Measurements from ENCODE around the gene MALAT1. TPM values are rescaled to one million over a fixed set of nuclear protein-coding genes. Genes with fewer than 3 reads are reported as not detected.
A peak's percentile ranks its signal among the peaks of the same experiment; 100 is the strongest.

MALAT1 gene
- total RNA-seq, 4 donors from 2014 or later = 2,194 to 20,520 (median 8,164) TPM

DNA sequence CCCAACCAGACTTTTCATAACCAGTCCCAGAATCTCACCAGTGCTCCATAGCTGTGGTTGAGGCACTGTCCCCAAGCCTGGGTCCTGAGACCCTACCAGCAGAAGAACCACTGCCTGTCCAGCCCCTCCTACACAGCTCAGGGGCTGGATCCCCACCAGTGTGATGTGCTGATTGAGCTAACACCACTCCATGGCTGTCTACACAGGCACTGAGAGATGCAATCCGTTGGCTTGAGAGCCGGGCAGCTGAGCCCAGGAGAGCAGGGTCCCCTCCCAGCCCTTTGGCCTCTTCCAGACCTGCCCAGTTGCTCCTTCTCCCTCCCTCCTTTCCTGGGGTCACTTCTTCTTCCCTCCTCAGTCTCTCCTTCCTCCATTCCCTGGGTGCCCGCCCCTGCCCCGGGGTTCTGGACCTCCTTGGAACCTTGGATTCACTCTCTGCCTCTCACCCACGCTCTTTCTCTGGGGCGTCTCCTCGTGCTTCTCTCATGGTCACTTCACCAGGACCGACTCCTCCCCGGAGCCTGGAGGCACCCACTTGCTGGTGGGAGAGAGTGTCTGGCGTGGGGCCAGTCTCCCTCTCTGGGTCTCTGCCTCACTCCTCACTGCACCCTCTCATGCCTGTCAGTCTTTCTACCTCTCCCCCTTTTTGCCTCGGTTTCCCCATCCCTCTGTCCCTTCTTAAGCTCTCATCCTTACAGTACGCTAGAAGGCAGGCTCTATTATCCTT lies 25.3 kb downstream of the MALAT1 start:
- Histone ChIP-seq H3K9me3 (no peaks in the 10 kb centered on the region), H3K4me3 (peak overlapping the region; percentile 20 to 99), H3K27ac (peak overlapping the region; percentile 19 to 93 (median 89)), H3K4me1 (peaks cover 3 to 46% (median 14%) of the 10 kb centered on the region in 3 donors), H3K36me3 (peaks cover 0 to 33% of the 10 kb centered on the region in 2 donors), H3K27me3 (no peaks in the 10 kb centered on the region)
- ATAC-seq = peak; percentile 44
- TF ChIP-seq, protein P1, sequence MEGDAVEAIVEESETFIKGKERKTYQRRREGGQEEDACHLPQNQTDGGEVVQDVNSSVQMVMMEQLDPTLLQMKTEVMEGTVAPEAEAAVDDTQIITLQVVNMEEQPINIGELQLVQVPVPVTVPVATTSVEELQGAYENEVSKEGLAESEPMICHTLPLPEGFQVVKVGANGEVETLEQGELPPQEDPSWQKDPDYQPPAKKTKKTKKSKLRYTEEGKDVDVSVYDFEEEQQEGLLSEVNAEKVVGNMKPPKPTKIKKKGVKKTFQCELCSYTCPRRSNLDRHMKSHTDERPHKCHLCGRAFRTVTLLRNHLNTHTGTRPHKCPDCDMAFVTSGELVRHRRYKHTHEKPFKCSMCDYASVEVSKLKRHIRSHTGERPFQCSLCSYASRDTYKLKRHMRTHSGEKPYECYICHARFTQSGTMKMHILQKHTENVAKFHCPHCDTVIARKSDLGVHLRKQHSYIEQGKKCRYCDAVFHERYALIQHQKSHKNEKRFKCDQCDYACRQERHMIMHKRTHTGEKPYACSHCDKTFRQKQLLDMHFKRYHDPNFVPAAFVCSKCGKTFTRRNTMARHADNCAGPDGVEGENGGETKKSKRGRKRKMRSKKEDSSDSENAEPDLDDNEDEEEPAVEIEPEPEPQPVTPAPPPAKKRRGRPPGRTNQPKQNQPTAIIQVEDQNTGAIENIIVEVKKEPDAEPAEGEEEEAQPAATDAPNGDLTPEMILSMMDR (IDR thresholded peaks at IDR 0.05) = no peak
- TF ChIP-seq EP300 (IDR thresholded peaks at IDR 0.05) = no peak
- TF ChIP-seq POLR2AphosphoS5 (IDR thresholded peaks at IDR 0.05) = no peak
- TF ChIP-seq POLR2A (IDR thresholded peaks at IDR 0.05) = no peak
- 0 to 20% methylated on average over 1 to 12 of the region's 12 CpGs for WGBS, 2 donors (ENCODE audit: low coverage in 1 of 2)

DNA sequence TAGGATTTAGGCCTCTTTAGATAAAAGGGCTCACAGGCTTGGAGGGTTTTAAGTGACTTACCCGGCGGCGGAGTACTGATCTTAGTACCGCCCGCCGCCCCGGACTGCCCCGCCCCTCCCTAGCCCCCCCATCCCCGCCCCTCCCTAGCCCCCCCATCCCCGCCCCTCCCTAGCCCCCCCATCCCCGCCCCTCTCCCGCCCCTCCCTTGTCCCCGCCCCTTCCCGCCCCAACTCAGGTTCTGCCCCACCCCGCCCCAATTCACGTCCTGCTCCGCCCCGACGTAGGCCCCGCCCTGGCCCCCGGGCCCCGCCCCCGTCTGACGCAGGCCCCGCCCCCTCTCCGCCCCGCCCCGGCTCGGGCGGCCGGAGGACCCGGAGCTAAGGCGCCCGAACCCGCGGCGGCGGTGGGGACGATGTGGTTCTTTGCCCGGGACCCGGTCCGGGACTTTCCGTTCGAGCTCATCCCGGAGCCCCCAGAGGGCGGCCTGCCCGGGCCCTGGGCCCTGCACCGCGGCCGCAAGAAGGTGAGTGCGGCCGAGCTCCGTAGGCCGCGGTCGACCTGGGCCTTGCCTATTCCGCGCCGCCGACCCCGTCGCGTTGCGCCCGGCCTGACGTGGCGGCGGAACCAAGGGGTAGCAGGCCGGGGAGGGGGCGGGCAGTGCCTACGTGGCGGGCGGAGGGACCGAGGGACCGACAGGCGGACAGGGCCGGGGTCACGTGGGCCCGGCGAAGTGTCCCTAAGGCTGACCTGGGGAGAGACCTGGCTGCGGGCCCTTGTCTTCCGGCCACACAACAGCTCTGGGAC lies 26.1 kb downstream of the MALAT1 start, which contains the start of gene SCYL1:
Gene SCYL1 (plus strand): TSS at position 343 of the 805 bp plus-strand sequence. CDS start 71 bp downstream, at position 414.
- Histone ChIP-seq H3K4me1 (peaks cover 3 to 52% (median 14%) of the 10 kb centered on the region in 3 donors), H3K4me3 (peak within 1 kb of the TSS; percentile 85 to 99), H3K27me3 (no peaks in the 10 kb centered on the region), H3K9me3 (no peaks in the 10 kb centered on the region), H3K27ac (peak within 1 kb of the TSS; percentile 76 to 93 (median 91)), H3K36me3 (peaks cover 0 to 40% of the 10 kb centered on the region in 2 donors)
- TF ChIP-seq, protein P1 (IDR thresholded peaks at IDR 0.05) = no peak
- TF ChIP-seq POLR2AphosphoS5 (IDR thresholded peaks at IDR 0.05) (peak; percentile 75), POLR2A (IDR thresholded peaks at IDR 0.05) (peak; percentile 68 to 73)
- peak; percentile 85 for ATAC-seq
- 0 to 3% methylated on average over 4 of the region's 82 CpGs for WGBS, 2 donors (ENCODE audit: low coverage in 1 of 2)

DNA sequence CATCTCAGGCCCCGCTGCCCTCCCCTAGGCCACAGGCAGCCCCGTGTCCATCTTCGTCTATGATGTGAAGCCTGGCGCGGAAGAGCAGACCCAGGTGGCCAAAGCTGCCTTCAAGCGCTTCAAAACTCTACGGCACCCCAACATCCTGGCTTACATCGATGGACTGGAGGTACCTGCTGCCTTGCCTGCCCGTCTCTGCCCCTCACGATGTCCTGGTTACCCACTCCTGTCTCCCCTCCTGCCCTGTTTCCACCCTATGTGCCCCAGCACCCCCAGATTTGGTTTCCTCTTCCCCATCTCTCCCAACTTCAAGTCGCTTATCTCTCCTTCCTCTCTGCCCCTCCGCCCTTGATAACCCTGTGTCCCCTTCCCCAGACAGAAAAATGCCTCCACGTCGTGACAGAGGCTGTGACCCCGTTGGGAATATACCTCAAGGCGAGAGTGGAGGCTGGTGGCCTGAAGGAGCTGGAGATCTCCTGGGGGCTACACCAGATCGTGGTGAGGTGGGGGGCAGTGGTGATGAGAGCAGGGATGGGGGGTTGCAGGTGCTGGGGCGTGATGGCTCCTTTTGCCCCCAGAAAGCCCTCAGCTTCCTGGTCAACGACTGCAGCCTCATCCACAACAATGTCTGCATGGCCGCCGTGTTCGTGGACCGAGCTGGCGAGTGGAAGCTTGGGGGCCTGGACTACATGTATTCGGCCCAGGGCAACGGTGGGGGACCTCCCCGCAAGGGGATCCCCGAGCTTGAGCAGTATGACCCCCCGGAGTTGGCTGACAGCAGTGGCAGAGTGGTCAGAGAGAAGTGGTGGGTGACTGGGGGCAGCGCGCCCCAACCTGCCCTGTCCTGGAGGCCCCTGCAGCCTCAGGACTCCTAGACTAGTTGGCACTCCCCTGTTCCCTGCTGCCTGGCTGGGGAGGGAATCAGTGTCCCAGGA lies 27.0 kb downstream of the MALAT1 start:
- no peak for ATAC-seq
- TF ChIP-seq EP300 (IDR thresholded peaks at IDR 0.05) = no peak
- TF ChIP-seq POLR2AphosphoS5 (IDR thresholded peaks at IDR 0.05) = no peak
- TF ChIP-seq, protein P1 (IDR thresholded peaks at IDR 0.05) = no peak
- no peak for TF ChIP-seq POLR2A (IDR thresholded peaks at IDR 0.05)
- Histone ChIP-seq H3K4me3 (peak overlapping the region; percentile 85 to 99), H3K36me3 (peaks cover 0 to 49% of the 10 kb centered on the region in 2 donors), H3K27ac (peak overlapping the region; percentile 76 to 93 (median 91)), H3K27me3 (no peaks in the 10 kb centered on the region), H3K9me3 (no peaks in the 10 kb centered on the region), H3K4me1 (peaks cover 3 to 52% (median 14%) of the 10 kb centered on the region in 3 donors)
- 4 to 20% methylated on average over 9 to 11 of the region's 31 CpGs for WGBS, 2 donors (ENCODE audit: low coverage in 1 of 2)

DNA sequence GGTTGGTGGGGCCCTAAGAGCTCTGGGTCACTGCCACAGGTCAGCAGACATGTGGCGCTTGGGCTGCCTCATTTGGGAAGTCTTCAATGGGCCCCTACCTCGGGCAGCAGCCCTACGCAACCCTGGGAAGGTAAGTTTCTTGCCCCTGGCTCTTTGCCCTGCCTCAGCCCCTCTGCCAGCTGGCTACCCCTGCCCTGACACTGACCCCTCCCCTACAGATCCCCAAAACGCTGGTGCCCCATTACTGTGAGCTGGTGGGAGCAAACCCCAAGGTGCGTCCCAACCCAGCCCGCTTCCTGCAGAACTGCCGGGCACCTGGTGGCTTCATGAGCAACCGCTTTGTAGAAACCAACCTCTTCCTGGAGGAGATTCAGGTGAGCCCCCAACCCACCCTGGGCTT lies 27.9 kb downstream of the MALAT1 start:
- no peak overlapping the region for H3K4me3 ChIP-seq
- TF ChIP-seq, protein P1 (IDR thresholded peaks at IDR 0.05) = no peak
- no peak for TF ChIP-seq EP300 (IDR thresholded peaks at IDR 0.05)
- no peak for TF ChIP-seq POLR2A (IDR thresholded peaks at IDR 0.05)
- TF ChIP-seq POLR2AphosphoS5 (IDR thresholded peaks at IDR 0.05) = no peak
- H3K36me3 ChIP-seq = peaks cover 0 to 58% of the 10 kb centered on the region in 2 donors
- H3K27me3 ChIP-seq = no peaks in the 10 kb centered on the region
- H3K27ac ChIP-seq = peak overlapping the region in 1 of 4 donors; percentile 91
- WGBS, 2 donors (ENCODE audit: low coverage in 1 of 2) = 92 to 95% methylated on average over 3 to 4 of the region's 8 CpGs
- no peak for ATAC-seq
- H3K4me1 ChIP-seq = peaks cover 3 to 58% (median 14%) of the 10 kb centered on the region in 3 donors
- H3K9me3 ChIP-seq = no peaks in the 10 kb centered on the region
